SK-N-SH treated with all-trans-retinoic acid at 6 μM for 48 hours (cell line): Measurements from ENCODE around the gene TTBK2.

Source experiments
- ATAC-seq: fragments of 200-7000 bp; cut with Tn5 transposase; 3 replicates; pipeline ENCODE4 v1.9.1; 2020; ENCODE audit warnings: mild to moderate bottlenecking, moderate library complexity
- ARNTL ChIP-seq: fragments of 450-650 bp; formaldehyde crosslinking; IDR thresholded peaks from 2 replicates; pipeline ENCODE4 v1.5.0; 2020; ENCODE audit warnings: low read depth, mild to moderate bottlenecking, moderate library complexity, borderline replicate concordance
- BACH2 ChIP-seq: fragments of 250-450 bp; sonication (Bioruptor Pico); IDR thresholded peaks from 2 replicates; pipeline ENCODE4 v1.9.0; 2021; ENCODE audit warnings: mild to moderate bottlenecking, borderline replicate concordance
- CSDC2 ChIP-seq: fragments of 250-450 bp; sonication (Bioruptor Pico); IDR thresholded peaks from 2 replicates; pipeline ENCODE4 v1.5.0; 2020; ENCODE audit warnings: mild to moderate bottlenecking, moderate library complexity
- CSRNP3 ChIP-seq: fragments of 250-450 bp; sonication (Bioruptor Pico); IDR thresholded peaks from 2 replicates; pipeline ENCODE4 v1.5.1; 2021; ENCODE audit warnings: mild to moderate bottlenecking, moderate library complexity
- ESRRG ChIP-seq: fragments of 250-450 bp; sonication (Bioruptor Pico); IDR thresholded peaks from 2 replicates; pipeline ENCODE4 v1.6.1; 2021; ENCODE audit warnings: mild to moderate bottlenecking
- GLIS3 ChIP-seq: fragments of 250-450 bp; sonication (Bioruptor Pico); IDR thresholded peaks from 2 replicates; pipeline ENCODE4 v1.5.0; 2020; ENCODE audit warnings: mild to moderate bottlenecking, moderate library complexity
- PATZ1 ChIP-seq: fragments of 250-450 bp; sonication (Bioruptor Pico); IDR thresholded peaks from 2 replicates; pipeline ENCODE4 v1.8.0; 2020; ENCODE audit warnings: mild to moderate bottlenecking, moderate library complexity, borderline replicate concordance
- POU6F1 ChIP-seq: fragments of 250-450 bp; sonication (Bioruptor Pico); IDR thresholded peaks from 2 replicates; pipeline ENCODE4 v1.8.0; 2021; ENCODE audit warnings: low read depth, mild to moderate bottlenecking, moderate library complexity, borderline replicate concordance
- PPARA ChIP-seq: fragments of 250-450 bp; sonication (Bioruptor Pico); IDR thresholded peaks from 2 replicates; pipeline ENCODE4 v1.5.0; 2020; ENCODE audit warnings: mild to moderate bottlenecking, borderline replicate concordance
- RARB ChIP-seq: fragments of 250-450 bp; sonication (Bioruptor Pico); IDR thresholded peaks from 2 replicates; pipeline ENCODE4 v1.8.0; 2021; ENCODE audit warnings: mild to moderate bottlenecking, moderate library complexity
- SNAI2 ChIP-seq: fragments of 250-450 bp; sonication (Bioruptor Pico); IDR thresholded peaks from 2 replicates; pipeline ENCODE4 v1.5.0; 2020; ENCODE audit warnings: mild to moderate bottlenecking, moderate library complexity
- TCF4 ChIP-seq: fragments of 250-450 bp; sonication (Bioruptor Pico); IDR thresholded peaks from 2 replicates; pipeline ENCODE4 v1.8.0; 2021; ENCODE audit warnings: mild to moderate bottlenecking, moderate library complexity, borderline replicate concordance
- TOX ChIP-seq: fragments of 250-450 bp; sonication (Bioruptor Pico); IDR thresholded peaks from 2 replicates; pipeline ENCODE4 v1.8.0; 2021; ENCODE audit warnings: mild to moderate bottlenecking, moderate library complexity, borderline replicate concordance
- TSHZ2 ChIP-seq: fragments of 250-450 bp; sonication (Bioruptor Pico); IDR thresholded peaks from 2 replicates; pipeline ENCODE4 v1.5.0; 2020; ENCODE audit warnings: mild to moderate bottlenecking, moderate library complexity
- ZC3H10 ChIP-seq: fragments of 250-450 bp; sonication (Bioruptor Pico); IDR thresholded peaks from 2 replicates; pipeline ENCODE4 v1.5.1; 2021; ENCODE audit warnings: mild to moderate bottlenecking, moderate library complexity
- ZFP3 ChIP-seq: fragments of 250-450 bp; sonication (Bioruptor Pico); IDR thresholded peaks from 2 replicates; pipeline ENCODE4 v1.5.0; 2020; ENCODE audit warnings: mild to moderate bottlenecking, moderate library complexity
- ZNF565 ChIP-seq: fragments of 450-650 bp; formaldehyde crosslinking; conservative IDR thresholded peaks from 2 replicates; pipeline ENCODE4 v1.5.0; 2020; ENCODE audit warnings: low read depth, mild to moderate bottlenecking, moderate library complexity
- ZNF70 ChIP-seq: fragments of 450-650 bp; formaldehyde crosslinking; IDR thresholded peaks from 2 replicates; pipeline ENCODE4 v1.5.0; 2020; ENCODE audit warnings: mild to moderate bottlenecking, moderate library complexity
- ZNF8 ChIP-seq: fragments of 450-650 bp; formaldehyde crosslinking; IDR thresholded peaks from 2 replicates; pipeline ENCODE4 v1.5.0; 2020; ENCODE audit warnings: mild to moderate bottlenecking, moderate library complexity

Gene TTBK2

GRCh38 chr15:42802168-42802567 lies 118.4 kb downstream of the TTBK2 start:
- no peak for TF ChIP-seq ZFP3 (CRISPR knock-in tag)
- TF ChIP-seq ESRRG (CRISPR knock-in tag), result no peak
- no peak for TF ChIP-seq TOX (CRISPR knock-in tag)
- no peak for TF ChIP-seq TCF4 (CRISPR knock-in tag)
- TF ChIP-seq ZNF565, result no peak
- TF ChIP-seq POU6F1 (CRISPR knock-in tag), result no peak
- TF ChIP-seq ARNTL (CRISPR knock-in tag), result no peak
- no peak for TF ChIP-seq GLIS3
- TF ChIP-seq PPARA (CRISPR knock-in tag), result no peak
- no peak for TF ChIP-seq ZNF8 (CRISPR knock-in tag)
- no peak for TF ChIP-seq PATZ1 (CRISPR knock-in tag)
- TF ChIP-seq RARB, result no peak
- TF ChIP-seq TSHZ2, result no peak
- no peak for ATAC-seq

GRCh38 chr15:42800731-42801474 lies 119.7 kb downstream of the TTBK2 start:
- TF ChIP-seq CSDC2 (CRISPR knock-in tag) (no peak), ESRRG (CRISPR knock-in tag) (no peak), ZC3H10 (no peak), ZNF70 (CRISPR knock-in tag) (no peak), GLIS3 (no peak)
- no peak for ATAC-seq

- ATAC-seq, result no peak
- TF ChIP-seq ZNF8 (CRISPR knock-in tag), result no peak
- no peak for TF ChIP-seq PATZ1 (CRISPR knock-in tag)
- TF ChIP-seq BACH2 (CRISPR knock-in tag), result no peak
- TF ChIP-seq ZFP3 (CRISPR knock-in tag), result no peak
- TF ChIP-seq SNAI2 (CRISPR knock-in tag), result no peak
- TF ChIP-seq CSRNP3 (CRISPR knock-in tag), result no peak
- TF ChIP-seq, all 23 proteins: peak for 0
These were observed 121.8 kb downstream of the TTBK2 start for GRCh38 chr15:42798802-42799201.
